ENCODE data around the gene ZKSCAN3. TPM values are rescaled to one million over a fixed set of nuclear protein-coding genes. Genes with fewer than 3 reads are reported as not detected.

ZKSCAN3 gene
- polyA plus RNA-seq, 1 donor from 2014 or later: 14.9 TPM

DNA sequence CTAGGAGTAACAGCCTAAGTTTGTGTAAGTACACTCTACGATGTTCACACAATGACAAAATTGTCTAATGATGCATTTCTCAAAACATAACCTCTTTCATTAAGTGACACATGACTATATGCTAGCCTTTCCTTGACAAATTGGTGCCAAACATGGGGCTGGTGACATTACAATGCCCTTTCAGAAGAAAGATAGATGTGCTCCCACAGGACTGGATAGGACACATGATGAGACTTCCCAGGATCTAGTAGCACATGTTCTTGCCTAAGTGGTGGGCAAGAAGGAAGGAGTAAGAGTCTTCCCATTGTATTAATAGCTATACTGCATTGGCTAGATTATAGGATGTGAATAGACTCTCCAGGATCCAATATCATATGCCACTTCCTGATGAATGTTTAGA lies 21.5 kb downstream of the ZKSCAN3 start:
- Histone ChIP-seq H2AFZ (ENCODE audit: low read depth, low read length) (no peak overlapping the region), H3K27me3 (ENCODE audit: insufficient read depth, low read depth, low read length) (no peaks in the 10 kb centered on the region), H3K9me2 (ENCODE audit: insufficient read depth, low read length) (no peaks in the 10 kb centered on the region), H3F3A (ENCODE audit: insufficient read depth, low read length, poor library complexity, severe bottlenecking) (no peaks in the 10 kb centered on the region), H3K36me3 (ENCODE audit: insufficient read depth, low read length) (no peaks in the 10 kb centered on the region), H3K4me3 (ENCODE audit: low read length) (no peak overlapping the region), H3K27ac (ENCODE audit: low read length) (no peak overlapping the region), H4K20me1 (ENCODE audit: insufficient read depth) (no peaks in the 10 kb centered on the region), H3K9ac (ENCODE audit: low read length) (no peak overlapping the region), H3K79me2 (replicated peaks; ENCODE audit: insufficient read depth, low read length) (no peaks in the 10 kb centered on the region), H3K9me3 (ENCODE audit: low read length) (no peaks in the 10 kb centered on the region), H3K4me2 (ENCODE audit: low read length) (no peak overlapping the region)
- TF ChIP-seq EZH2 (IDR thresholded peaks at IDR 0.05; ENCODE audit: borderline replicate concordance, insufficient read depth, low read length, poor library complexity, severe bottlenecking): no peak
- TF ChIP-seq, protein P1, sequence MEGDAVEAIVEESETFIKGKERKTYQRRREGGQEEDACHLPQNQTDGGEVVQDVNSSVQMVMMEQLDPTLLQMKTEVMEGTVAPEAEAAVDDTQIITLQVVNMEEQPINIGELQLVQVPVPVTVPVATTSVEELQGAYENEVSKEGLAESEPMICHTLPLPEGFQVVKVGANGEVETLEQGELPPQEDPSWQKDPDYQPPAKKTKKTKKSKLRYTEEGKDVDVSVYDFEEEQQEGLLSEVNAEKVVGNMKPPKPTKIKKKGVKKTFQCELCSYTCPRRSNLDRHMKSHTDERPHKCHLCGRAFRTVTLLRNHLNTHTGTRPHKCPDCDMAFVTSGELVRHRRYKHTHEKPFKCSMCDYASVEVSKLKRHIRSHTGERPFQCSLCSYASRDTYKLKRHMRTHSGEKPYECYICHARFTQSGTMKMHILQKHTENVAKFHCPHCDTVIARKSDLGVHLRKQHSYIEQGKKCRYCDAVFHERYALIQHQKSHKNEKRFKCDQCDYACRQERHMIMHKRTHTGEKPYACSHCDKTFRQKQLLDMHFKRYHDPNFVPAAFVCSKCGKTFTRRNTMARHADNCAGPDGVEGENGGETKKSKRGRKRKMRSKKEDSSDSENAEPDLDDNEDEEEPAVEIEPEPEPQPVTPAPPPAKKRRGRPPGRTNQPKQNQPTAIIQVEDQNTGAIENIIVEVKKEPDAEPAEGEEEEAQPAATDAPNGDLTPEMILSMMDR (IDR thresholded peaks at IDR 0.05; ENCODE audit: poor library complexity, severe bottlenecking): no peak
- TF ChIP-seq RAD21 (conservative IDR thresholded peaks at IDR 0.05): no peak
- no peak for TF ChIP-seq MXI1 (conservative IDR thresholded peaks at IDR 0.05; ENCODE audit: poor library complexity, severe bottlenecking)

DNA sequence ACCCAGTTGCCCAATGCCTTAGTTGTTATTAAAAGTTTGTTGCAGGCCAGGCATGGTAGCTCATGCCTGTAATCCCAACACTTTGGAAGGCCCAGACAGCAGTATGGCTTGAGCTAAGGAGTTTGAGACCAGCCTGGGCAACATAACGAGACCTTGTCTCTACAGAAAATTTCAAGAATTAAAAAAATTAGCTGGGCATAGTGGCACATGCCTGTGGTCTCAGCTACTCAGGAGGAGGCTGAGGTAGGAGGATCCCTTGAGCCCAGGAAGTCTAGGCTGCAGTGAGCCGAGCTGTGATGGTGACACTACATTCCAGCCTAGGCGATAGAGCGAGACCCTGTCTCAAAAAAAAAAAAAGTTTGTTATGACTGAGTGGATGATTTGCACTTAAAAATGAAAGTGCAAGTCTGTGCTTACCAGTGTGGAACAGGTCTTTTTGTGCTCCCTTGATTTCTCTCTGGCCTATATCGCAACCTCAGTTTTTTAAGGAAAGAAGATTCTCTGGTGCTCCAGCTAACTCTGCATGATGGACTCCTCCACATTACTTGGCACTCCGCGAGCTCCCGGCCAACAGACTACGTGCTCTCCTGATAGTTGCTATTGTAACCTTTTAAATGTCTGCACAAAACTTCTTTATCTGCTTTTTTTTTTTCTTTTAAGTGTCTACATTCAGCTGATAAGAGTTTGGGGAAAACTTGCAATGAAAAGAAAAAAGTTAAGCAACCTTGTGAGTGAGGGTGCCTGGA lies 22.1 kb downstream of the ZKSCAN3 start:
- Histone ChIP-seq H3K27ac (ENCODE audit: low read length) (no peak overlapping the region), H3K9me3 (ENCODE audit: low read length) (no peaks in the 10 kb centered on the region), H2AFZ (ENCODE audit: low read depth, low read length) (no peak overlapping the region), H3K36me3 (ENCODE audit: insufficient read depth, low read length) (no peaks in the 10 kb centered on the region), H3F3A (ENCODE audit: insufficient read depth, low read length, poor library complexity, severe bottlenecking) (no peaks in the 10 kb centered on the region), H4K20me1 (ENCODE audit: insufficient read depth) (no peaks in the 10 kb centered on the region), H3K4me2 (ENCODE audit: low read length) (no peak overlapping the region), H3K9ac (ENCODE audit: low read length) (no peak overlapping the region), H3K9me2 (ENCODE audit: insufficient read depth, low read length) (no peaks in the 10 kb centered on the region), H3K27me3 (ENCODE audit: insufficient read depth, low read depth, low read length) (no peaks in the 10 kb centered on the region), H3K4me3 (ENCODE audit: low read length) (no peak overlapping the region), H3K79me2 (replicated peaks; ENCODE audit: insufficient read depth, low read length) (no peaks in the 10 kb centered on the region)
- no peak for TF ChIP-seq POLR2AphosphoS5 (IDR thresholded peaks at IDR 0.05)
- no peak for TF ChIP-seq MXI1 (conservative IDR thresholded peaks at IDR 0.05; ENCODE audit: poor library complexity, severe bottlenecking)
- TF ChIP-seq SMC3 (conservative IDR thresholded peaks at IDR 0.05; ENCODE audit: poor library complexity): no peak
- TF ChIP-seq, protein P2, sequence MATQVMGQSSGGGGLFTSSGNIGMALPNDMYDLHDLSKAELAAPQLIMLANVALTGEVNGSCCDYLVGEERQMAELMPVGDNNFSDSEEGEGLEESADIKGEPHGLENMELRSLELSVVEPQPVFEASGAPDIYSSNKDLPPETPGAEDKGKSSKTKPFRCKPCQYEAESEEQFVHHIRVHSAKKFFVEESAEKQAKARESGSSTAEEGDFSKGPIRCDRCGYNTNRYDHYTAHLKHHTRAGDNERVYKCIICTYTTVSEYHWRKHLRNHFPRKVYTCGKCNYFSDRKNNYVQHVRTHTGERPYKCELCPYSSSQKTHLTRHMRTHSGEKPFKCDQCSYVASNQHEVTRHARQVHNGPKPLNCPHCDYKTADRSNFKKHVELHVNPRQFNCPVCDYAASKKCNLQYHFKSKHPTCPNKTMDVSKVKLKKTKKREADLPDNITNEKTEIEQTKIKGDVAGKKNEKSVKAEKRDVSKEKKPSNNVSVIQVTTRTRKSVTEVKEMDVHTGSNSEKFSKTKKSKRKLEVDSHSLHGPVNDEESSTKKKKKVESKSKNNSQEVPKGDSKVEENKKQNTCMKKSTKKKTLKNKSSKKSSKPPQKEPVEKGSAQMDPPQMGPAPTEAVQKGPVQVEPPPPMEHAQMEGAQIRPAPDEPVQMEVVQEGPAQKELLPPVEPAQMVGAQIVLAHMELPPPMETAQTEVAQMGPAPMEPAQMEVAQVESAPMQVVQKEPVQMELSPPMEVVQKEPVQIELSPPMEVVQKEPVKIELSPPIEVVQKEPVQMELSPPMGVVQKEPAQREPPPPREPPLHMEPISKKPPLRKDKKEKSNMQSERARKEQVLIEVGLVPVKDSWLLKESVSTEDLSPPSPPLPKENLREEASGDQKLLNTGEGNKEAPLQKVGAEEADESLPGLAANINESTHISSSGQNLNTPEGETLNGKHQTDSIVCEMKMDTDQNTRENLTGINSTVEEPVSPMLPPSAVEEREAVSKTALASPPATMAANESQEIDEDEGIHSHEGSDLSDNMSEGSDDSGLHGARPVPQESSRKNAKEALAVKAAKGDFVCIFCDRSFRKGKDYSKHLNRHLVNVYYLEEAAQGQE (IDR thresholded peaks at IDR 0.05; ENCODE audit: borderline replicate concordance): no peak
- TF ChIP-seq TAF1 (IDR thresholded peaks at IDR 0.05; ENCODE audit: low read depth): no peak
- TF ChIP-seq RAD21 (conservative IDR thresholded peaks at IDR 0.05): no peak
- TF ChIP-seq, protein P1 (IDR thresholded peaks at IDR 0.05; ENCODE audit: poor library complexity, severe bottlenecking): no peak
- TF ChIP-seq EZH2 (IDR thresholded peaks at IDR 0.05; ENCODE audit: borderline replicate concordance, insufficient read depth, low read length, poor library complexity, severe bottlenecking): no peak
- TF ChIP-seq EP300 (conservative IDR thresholded peaks at IDR 0.05; ENCODE audit: poor library complexity, severe bottlenecking): no peak
